ENCODE data around the gene GPR146.

GRCh38 chr7:1081931-1082401 lies 37.6 kb downstream of the GPR146 start:
- TF ChIP-seq EZH2 (IDR thresholded peaks at IDR 0.05; ENCODE audit: insufficient read depth, poor library complexity, severe bottlenecking) (no peak), EZH2phosphoT487 (IDR thresholded peaks at IDR 0.05; ENCODE audit: insufficient read depth, low read depth) (no peak)

Measured in GM23248 (cell line).